NCI-H1105 treated with DMSO at 0.1 percent for 48 hours (cell line): ENCODE data around the gene IGFLR1.
"Not testable (repeated sequence)": the region's sequence is repeated elsewhere in the genome, so short reads cannot be mapped to it uniquely, and the experiment has no call there.

ENCODE experiments used
- DNase-seq: peaks from one replicate; lab custom pipeline; 2025; lab: John Stamatoyannopoulos, UW

IGFLR1 gene

GRCh38 chr19:35777086-35777841, 35.0 kb upstream of the IGFLR1 start:
- no peak for DNase-seq

GRCh38 chr19:35776102-35776788, 34.0 kb upstream of the IGFLR1 start:
- no peak for DNase-seq

- DNase-seq = peak; percentile 98
Measured at GRCh38 chr19:35775298-35776101, 33.2 kb upstream of the IGFLR1 start, which contains the start of gene ARHGAP33. ARHGAP33 (plus strand) TSS chr19:35775564; CDS start chr19:35775659, 95 bp downstream.

GRCh38 chr19:35775046-35775297, 32.7 kb upstream of the IGFLR1 start:
- no peak for DNase-seq

GRCh38 chr19:35774274-35775045, 32.2 kb upstream of the IGFLR1 start:
- DNase-seq = peak; percentile 42

- no peak for DNase-seq
Measured at GRCh38 chr19:35773020-35773806, 31.0 kb upstream of the IGFLR1 start.

- not testable (repeated sequence) for DNase-seq
Measured at GRCh38 chr19:35772362-35772761, 30.1 kb upstream of the IGFLR1 start.

GRCh38 chr19:35768082-35768421, 25.8 kb upstream of the IGFLR1 start:
- no peak for DNase-seq

GRCh38 chr19:35767288-35768081, 25.2 kb upstream of the IGFLR1 start:
- no peak for DNase-seq

GRCh38 chr19:35766571-35767104, 24.4 kb upstream of the IGFLR1 start:
- DNase-seq = no peak

GRCh38 chr19:35764432-35765315, 22.4 kb upstream of the IGFLR1 start:
- DNase-seq = no peak

GRCh38 chr19:35760711-35761349, 18.6 kb upstream of the IGFLR1 start:
- DNase-seq = no peak

- no peak for DNase-seq
Measured at GRCh38 chr19:35759697-35760096, 17.4 kb upstream of the IGFLR1 start.

- DNase-seq = peak; percentile 99
Measured at GRCh38 chr19:35757749-35758608, 15.7 kb upstream of the IGFLR1 start, which contains the start of gene PROSER3. PROSER3 (plus strand) TSS chr19:35758176; CDS start chr19:35758216, 40 bp downstream.

GRCh38 chr19:35757231-35757748, 15.0 kb upstream of the IGFLR1 start:
- no peak for DNase-seq

GRCh38 chr19:35756377-35757230, 14.4 kb upstream of the IGFLR1 start, which contains the start of gene HSPB6:
HSPB6 (minus strand) TSS chr19:35757029; CDS start chr19:35757008, 21 bp downstream.
- DNase-seq = no peak
